Amniotic epithelial cell (primary cell): ENCODE results near the gene GYPC.
"Not testable (repeated sequence)": the region's sequence is repeated elsewhere in the genome, so short reads cannot be mapped to it uniquely, and the experiment has no call there.

ENCODE experiments used
- DNase-seq: peaks from one replicate; pipeline ENCODE4 v3.0.0-alpha.2; 2010; ENCODE audit warnings: low read depth

The GYPC gene

GRCh38 chr2:126655500-126656430 is at the start of gene GYPC:
Gene GYPC, plus strand, starts transcription at chr2:126656158. Its CDS starts 106 bp downstream, at chr2:126656264.
- DNase-seq = peak; percentile 65

GRCh38 chr2:126614524-126615227 is 41.3 kb upstream of the GYPC start:
- peak; percentile 58 for DNase-seq

GRCh38 chr2:126616606-126617069 is 39.3 kb upstream of the GYPC start:
- no peak for DNase-seq

- no peak for DNase-seq
Measured at GRCh38 chr2:126620302-126620701, 35.7 kb upstream of the GYPC start.

- no peak for DNase-seq
Measured at GRCh38 chr2:126623000-126623399, 33.0 kb upstream of the GYPC start.

- peak; percentile 80 for DNase-seq
Measured at GRCh38 chr2:126627643-126628042, 28.3 kb upstream of the GYPC start.

GRCh38 chr2:126634273-126634861 is 21.6 kb upstream of the GYPC start:
- peak; percentile 14 for DNase-seq

GRCh38 chr2:126635281-126635680 is 20.7 kb upstream of the GYPC start:
- no peak for DNase-seq

GRCh38 chr2:126635736-126636135 is 20.2 kb upstream of the GYPC start:
- DNase-seq = no peak

- no peak for DNase-seq
Measured at GRCh38 chr2:126637386-126637785, 18.6 kb upstream of the GYPC start.

GRCh38 chr2:126638746-126639145 is 17.2 kb upstream of the GYPC start:
- no peak for DNase-seq

GRCh38 chr2:126639276-126639675 is 16.7 kb upstream of the GYPC start:
- DNase-seq = no peak

GRCh38 chr2:126641294-126641693 is 14.7 kb upstream of the GYPC start:
- not testable (repeated sequence) for DNase-seq

- no peak for DNase-seq
Measured at GRCh38 chr2:126642031-126642430, 13.9 kb upstream of the GYPC start.

GRCh38 chr2:126643431-126643830 is 12.5 kb upstream of the GYPC start:
- no peak for DNase-seq

- DNase-seq = no peak
Measured at GRCh38 chr2:126643972-126644371, 12.0 kb upstream of the GYPC start.

- DNase-seq = peak; percentile 7
Measured at GRCh38 chr2:126644630-126645191, 11.2 kb upstream of the GYPC start.

- DNase-seq = no peak
Measured at GRCh38 chr2:126645211-126645618, 10.7 kb upstream of the GYPC start.

- DNase-seq = no peak
Measured at GRCh38 chr2:126646026-126646425, 9.9 kb upstream of the GYPC start.

GRCh38 chr2:126647714-126648344 is 8.1 kb upstream of the GYPC start:
- peak; percentile 19 for DNase-seq

- DNase-seq = not testable (repeated sequence)
Measured at GRCh38 chr2:126648345-126648786, 7.6 kb upstream of the GYPC start.

GRCh38 chr2:126649101-126649500 is 6.9 kb upstream of the GYPC start:
- no peak for DNase-seq
